Stimulated activated CD4-positive, alpha-beta T cell treated with anti-CD3 and anti-CD28 coated beads, TNF-alpha, amount 100 ng/mL, for 24 hours (primary cell): ENCODE results near the gene COX18.

Experiments
- DNase-seq, 3 experiments: peaks; one replicate each; pipeline ENCODE4 v3.0.0-alpha.2; 2020; ENCODE audit warnings: low read depth in 3 of 3

The COX18 gene

GRCh38 chr4:73053076-73053475 lies 16.4 kb downstream of the COX18 start:
- DNase-seq: no peak

GRCh38 chr4:73051625-73052024 lies 17.9 kb downstream of the COX18 start:
- no peak for DNase-seq

GRCh38 chr4:73045879-73046278 lies 23.6 kb downstream of the COX18 start:
- no peak for DNase-seq

- DNase-seq: no peak
Measured at GRCh38 chr4:73037057-73037456, 32.5 kb downstream of the COX18 start.

- no peak for DNase-seq
Measured at GRCh38 chr4:73036123-73036522, 33.4 kb downstream of the COX18 start.

- DNase-seq: no peak
Measured at GRCh38 chr4:73034896-73035295, 34.6 kb downstream of the COX18 start.

GRCh38 chr4:73028621-73029020 lies 40.9 kb downstream of the COX18 start:
- DNase-seq: no peak

- DNase-seq: no peak
Measured at GRCh38 chr4:73021634-73022033, 47.9 kb downstream of the COX18 start.

GRCh38 chr4:73019462-73020047 lies 50.0 kb downstream of the COX18 start:
- DNase-seq: no peak

- DNase-seq: no peak
Measured at GRCh38 chr4:73018595-73018994, 50.9 kb downstream of the COX18 start.

- no peak for DNase-seq
Measured at GRCh38 chr4:73013310-73013709, 56.2 kb downstream of the COX18 start.

- no peak for DNase-seq
Measured at GRCh38 chr4:73012673-73013072, 56.8 kb downstream of the COX18 start.

GRCh38 chr4:73011629-73011985 lies 57.9 kb downstream of the COX18 start:
- DNase-seq: no peak

- no peak for DNase-seq
Measured at GRCh38 chr4:73010789-73011628, 58.5 kb downstream of the COX18 start.

GRCh38 chr4:73007526-73008100 lies 61.9 kb downstream of the COX18 start:
- no peak for DNase-seq

- no peak for DNase-seq
Measured at GRCh38 chr4:73006286-73006990, 63.1 kb downstream of the COX18 start.

GRCh38 chr4:73005514-73005913 lies 64.0 kb downstream of the COX18 start:
- DNase-seq: no peak
